ENCODE results near the gene PRR15. TPM values are rescaled to one million over a fixed set of nuclear protein-coding genes. Genes with fewer than 3 reads are reported as not detected.

Gene PRR15
- total and polyA plus RNA-seq, 2 donors (not counting 1 experiment from before 2014, with no cell fraction given) = 0.04 TPM; not detected in 1

- DNase-seq (no peak), ATAC-seq (ENCODE audit: low read depth) (no peak)
- WGBS (ENCODE audit: insufficient coverage) = 95% methylated on average over 6 of the region's 9 CpGs
- no peaks in the 10 kb centered on the region for H3K79me2 ChIP-seq (ENCODE audit: control insufficient read depth, insufficient read depth, low read length)
- ChIA-PET CTCF (no interaction called here), POLR2A (no interaction called here)
- peaks cover 0 to 7% (median 0%) of the 10 kb centered on the region in 3 donors for H3K9me3 ChIP-seq (ENCODE audit: control extremely low read depth in 1 of 3, control insufficient read depth in 2 of 3, insufficient read depth in 1 of 3, low read length in 2 of 3)
- no peaks in the 10 kb centered on the region for H3K4me1 ChIP-seq (ENCODE audit: control insufficient read depth in 2 of 2, insufficient read depth in 2 of 2, low read length in 2 of 2)
- H3K27ac ChIP-seq (ENCODE audit: low read length in 2 of 2) = no peak overlapping the region
- Mint-ChIP-seq H3K4me3 (no peak overlapping the region), H3K27ac (no peak overlapping the region), H3K27me3 (peaks cover 49% of the 10 kb centered on the region), H3K4me1 (no peaks in the 10 kb centered on the region), H3K9me3 (ENCODE audit: insufficient read depth) (no peaks in the 10 kb centered on the region)
- H2AFZ ChIP-seq (ENCODE audit: insufficient read depth, low read depth, low read length, poor library complexity, severe bottlenecking) = no peak overlapping the region
- TF ChIP-seq EZH2 (IDR thresholded peaks at IDR 0.05; ENCODE audit: borderline replicate concordance, insufficient read depth, low read depth, low read length, poor library complexity, severe bottlenecking) (no peak), CTCF (IDR thresholded peaks at IDR 0.05) (no peak)
- peaks cover 0 to 9% (median 5%) of the 10 kb centered on the region in 4 experiments for H3K27me3 ChIP-seq (replicated peaks in 1 of 4; ENCODE audit: control extremely low read depth in 1 of 4, control insufficient read depth in 3 of 4, insufficient read depth in 4 of 4, low read length in 3 of 4)
- no peak overlapping the region for H3K4me3 ChIP-seq (ENCODE audit: control extremely low read depth in 1 of 5, extremely low read depth in 1 of 5, insufficient read depth in 1 of 5, low read depth in 2 of 5, low read length in 4 of 5)
- H3K9ac ChIP-seq (ENCODE audit: low read length) = no peak overlapping the region
- H3K36me3 ChIP-seq (replicated peaks in 1 of 2; ENCODE audit: control extremely low read depth in 1 of 2, control insufficient read depth in 1 of 2, extremely low read depth in 1 of 2, insufficient read depth in 2 of 2, low read length in 1 of 2) = no peaks in the 10 kb centered on the region
- no peak overlapping the region for H3K4me2 ChIP-seq (replicated peaks; ENCODE audit: low read depth, low read length, poor library complexity, severe bottlenecking)
- no peaks in the 10 kb centered on the region for H4K20me1 ChIP-seq (ENCODE audit: control insufficient read depth, insufficient read depth, low read length, poor library complexity, severe bottlenecking)
- intact Hi-C loops (cut with micrococcal nuclease) = no loop called here
Measured at GRCh38 chr7:29556405-29557195, 7.0 kb upstream of the PRR15 start.

GRCh38 chr7:29557954-29558353, 5.7 kb upstream of the PRR15 start:
- H3K36me3 ChIP-seq (replicated peaks in 1 of 2; ENCODE audit: control extremely low read depth in 1 of 2, control insufficient read depth in 1 of 2, extremely low read depth in 1 of 2, insufficient read depth in 2 of 2, low read length in 1 of 2) = no peaks in the 10 kb centered on the region
- peaks cover 0 to 7% (median 0%) of the 10 kb centered on the region in 3 donors for H3K9me3 ChIP-seq (ENCODE audit: control extremely low read depth in 1 of 3, control insufficient read depth in 2 of 3, insufficient read depth in 1 of 3, low read length in 2 of 3)
- H3K79me2 ChIP-seq (ENCODE audit: control insufficient read depth, insufficient read depth, low read length) = no peaks in the 10 kb centered on the region
- ChIA-PET CTCF (interaction anchor here (1.1 kb wide), 1 partner anchor 31 kb away, joined by 3 read pairs; no protein-coding TSS in a partner anchor), POLR2A (no interaction called here)
- Mint-ChIP-seq H3K4me3 (no peak overlapping the region), H3K27ac (no peak overlapping the region), H3K9me3 (ENCODE audit: insufficient read depth) (no peaks in the 10 kb centered on the region), H3K27me3 (peaks cover 54% of the 10 kb centered on the region), H3K4me1 (peaks cover under 1% of the 10 kb centered on the region)
- no peak overlapping the region for H3K4me2 ChIP-seq (replicated peaks; ENCODE audit: low read depth, low read length, poor library complexity, severe bottlenecking)
- peaks cover 0 to 14% (median 11%) of the 10 kb centered on the region in 4 experiments for H3K27me3 ChIP-seq (replicated peaks in 1 of 4; ENCODE audit: control extremely low read depth in 1 of 4, control insufficient read depth in 3 of 4, insufficient read depth in 4 of 4, low read length in 3 of 4)
- no peak overlapping the region for H2AFZ ChIP-seq (ENCODE audit: insufficient read depth, low read depth, low read length, poor library complexity, severe bottlenecking)
- no peak overlapping the region for H3K27ac ChIP-seq (ENCODE audit: low read length in 2 of 2)
- ATAC-seq (ENCODE audit: low read depth) = no peak
- intact Hi-C loops (cut with micrococcal nuclease) = no loop called here
- WGBS (ENCODE audit: insufficient coverage) = 66% methylated on average over 3 of the region's 3 CpGs
- no peak overlapping the region for H3K4me3 ChIP-seq (ENCODE audit: control extremely low read depth in 1 of 5, extremely low read depth in 1 of 5, insufficient read depth in 1 of 5, low read depth in 2 of 5, low read length in 4 of 5)
- H3K4me1 ChIP-seq (ENCODE audit: control insufficient read depth in 2 of 2, insufficient read depth in 2 of 2, low read length in 2 of 2) = peaks cover under 1 to 1% of the 10 kb centered on the region in 2 donors
- no peak for DNase-seq
- no peak overlapping the region for H3K9ac ChIP-seq (ENCODE audit: low read length)
- TF ChIP-seq CTCF (IDR thresholded peaks at IDR 0.05) (no peak), EZH2 (IDR thresholded peaks at IDR 0.05; ENCODE audit: borderline replicate concordance, insufficient read depth, low read depth, low read length, poor library complexity, severe bottlenecking) (no peak)
- H4K20me1 ChIP-seq (ENCODE audit: control insufficient read depth, insufficient read depth, low read length, poor library complexity, severe bottlenecking) = no peaks in the 10 kb centered on the region
